Endodermal cell (in vitro differentiated cells): ENCODE data around the gene RRAS. TPM values are rescaled to one million over a fixed set of nuclear protein-coding genes. Genes with fewer than 3 reads are reported as not detected.
"Not testable (repeated sequence)": the region's sequence is repeated elsewhere in the genome, so short reads cannot be mapped to it uniquely, and the experiment has no call there.

Experiments
- DNase-seq: peaks from one replicate; pipeline ENCODE4 v3.0.0-alpha.2; 2017
- H3K27ac ChIP-seq: 2 replicates; pipeline ENCODE4 v1.5.1; 2013; ENCODE audit warnings: mild to moderate bottlenecking, low read depth, low read length, moderate library complexity
- H3K27me3 ChIP-seq: 2 replicates; pipeline ENCODE4 v1.6.1; 2013; ENCODE audit warnings: mild to moderate bottlenecking, low read length, moderate library complexity; ENCODE audit not compliant: insufficient read depth, control insufficient read depth, poor library complexity, severe bottlenecking
- H3K36me3 ChIP-seq: 2 replicates; pipeline ENCODE4 v1.7.0; 2013; ENCODE audit warnings: mild to moderate bottlenecking, low read length, moderate library complexity; ENCODE audit not compliant: control insufficient read depth, insufficient read depth
- H3K4me1 ChIP-seq: one replicate; pipeline ENCODE4 v1.7.0; 2013; ENCODE audit warnings: low read length; ENCODE audit not compliant: control insufficient read depth, insufficient read depth
- H3K4me3 ChIP-seq: 2 replicates; pipeline ENCODE4 v1.5.1; 2013; ENCODE audit warnings: mild to moderate bottlenecking, low read length, moderate library complexity
- H3K9ac ChIP-seq: 2 replicates; pipeline ENCODE4 v1.6.1; 2013; ENCODE audit warnings: mild to moderate bottlenecking, low read length, moderate library complexity; ENCODE audit not compliant: poor library complexity, severe bottlenecking; ENCODE audit errors: extremely low read depth
- H3K9me3 ChIP-seq: 2 replicates; pipeline ENCODE4 v1.6.1; 2013; ENCODE audit warnings: mild to moderate bottlenecking, low read length, moderate library complexity; ENCODE audit not compliant: control insufficient read depth
- H3K27ac Mint-ChIP-seq: 2 replicates; pipeline ENCODE4 v1.8.0; 2020; ENCODE audit warnings: mixed read lengths
- H3K27me3 Mint-ChIP-seq: 2 replicates; pipeline ENCODE4 v1.8.0; 2021; ENCODE audit warnings: mild to moderate bottlenecking, mixed read lengths; ENCODE audit not compliant: insufficient read depth
- H3K36me3 Mint-ChIP-seq: 2 replicates; pipeline ENCODE4 v1.8.0; 2020; ENCODE audit warnings: low read depth, mixed read lengths
- H3K4me1 Mint-ChIP-seq: 2 replicates; pipeline ENCODE4 v1.8.0; 2020; ENCODE audit warnings: mixed read lengths
- H3K4me3 Mint-ChIP-seq: 2 replicates; pipeline ENCODE4 v1.8.0; 2020; ENCODE audit warnings: mild to moderate bottlenecking, moderate library complexity, mixed read lengths
- H3K9me3 Mint-ChIP-seq: 2 replicates; pipeline ENCODE4 v1.8.0; 2020; ENCODE audit warnings: mild to moderate bottlenecking, mixed read lengths
- CTCF ChIP-seq: fragments of 200-600 bp; sonication (generic); conservative IDR thresholded peaks from 2 replicates; pipeline ENCODE4 v1.5.0; 2021; ENCODE audit warnings: antibody characterized with exemption, mild to moderate bottlenecking
- WGBS, 2 experiments: methylation state at CpG; one replicate each; pipeline versions ENCODE4 v1.1.5 to v1.1.7; 2013; ENCODE audit warnings: missing lambda C conversion rate in 2 of 2, mixed read lengths in 1 of 2; ENCODE audit not compliant: insufficient coverage in 1 of 2, insufficient read length in 1 of 2; 5-methylcytosine and 5-hydroxymethylcytosine counted together
- total RNA-seq, 2 donors: library from RNA; stranded (reverse); fragmentation: NEBNext Ultra II Directional in 1 of 2; extraction: Animal tissue kit (Norgen Biotek cat#: 25700) in 1 of 2; gene quantifications; 2 replicates in 1 of 2; 3 replicates in 1 of 2; pipeline ENCODE4 v1.2.1, GENCODE V29; 2021

Gene RRAS
- total RNA-seq, 2 donors from 2014 or later = 5.8 to 7.3 TPM

GRCh38 chr19:49629659-49630058 is 10.3 kb downstream of the RRAS start:
- Histone ChIP-seq H3K36me3 (peaks cover 36% of the 10 kb centered on the region), H3K4me1 (no peaks in the 10 kb centered on the region), H3K9me3 (no peaks in the 10 kb centered on the region), H3K9ac (no peak overlapping the region), H3K4me3 (no peak overlapping the region), H3K27ac (no peak overlapping the region), H3K27me3 (no peaks in the 10 kb centered on the region)
- Mint-ChIP-seq H3K4me3 (no peak overlapping the region), H3K9me3 (no peaks in the 10 kb centered on the region), H3K4me1 (no peaks in the 10 kb centered on the region), H3K36me3 (peaks cover 34% of the 10 kb centered on the region), H3K27me3 (no peaks in the 10 kb centered on the region), H3K27ac (no peak overlapping the region)
- no peak for DNase-seq
- WGBS, 2 experiments = 81 to 95% methylated on average over 8 to 9 of the region's 9 CpGs
- TF ChIP-seq CTCF = no peak

- Mint-ChIP-seq H3K27me3 (no peaks in the 10 kb centered on the region), H3K9me3 (no peaks in the 10 kb centered on the region), H3K4me3 (no peak overlapping the region), H3K4me1 (no peaks in the 10 kb centered on the region), H3K36me3 (peaks cover 57% of the 10 kb centered on the region), H3K27ac (no peak overlapping the region)
- Histone ChIP-seq H3K27ac (no peak overlapping the region), H3K4me1 (no peaks in the 10 kb centered on the region), H3K36me3 (peaks cover 59% of the 10 kb centered on the region), H3K9ac (no peak overlapping the region), H3K27me3 (no peaks in the 10 kb centered on the region), H3K9me3 (no peaks in the 10 kb centered on the region), H3K4me3 (no peak overlapping the region)
- TF ChIP-seq CTCF = no peak
- no peak for DNase-seq
- WGBS, 2 experiments = 98 to 100% methylated on average over 5 to 7 of the region's 11 CpGs
Measured at GRCh38 chr19:49626226-49626625, 13.7 kb downstream of the RRAS start.

- TF ChIP-seq CTCF = no peak
- Mint-ChIP-seq H3K4me3 (no peak overlapping the region), H3K4me1 (no peaks in the 10 kb centered on the region), H3K27ac (no peak overlapping the region), H3K9me3 (no peaks in the 10 kb centered on the region), H3K36me3 (peaks cover 60% of the 10 kb centered on the region), H3K27me3 (no peaks in the 10 kb centered on the region)
- H3K27me3 ChIP-seq = no peaks in the 10 kb centered on the region
- no peaks in the 10 kb centered on the region for H3K9me3 ChIP-seq
- no peak overlapping the region for H3K27ac ChIP-seq
- WGBS, 2 experiments = 93 to 100% methylated on average over 7 to 22 of the region's 27 CpGs
- no peak for DNase-seq
- peaks cover 62% of the 10 kb centered on the region for H3K36me3 ChIP-seq
- no peak overlapping the region for H3K9ac ChIP-seq
- H3K4me1 ChIP-seq = no peaks in the 10 kb centered on the region
- H3K4me3 ChIP-seq = no peak overlapping the region
Measured at GRCh38 chr19:49624967-49625910, 14.7 kb downstream of the RRAS start.

- not testable (repeated sequence) for H3K4me3 Mint-ChIP-seq, H3K4me3 ChIP-seq, H3K9me3 Mint-ChIP-seq, H3K9me3 ChIP-seq, H3K27ac Mint-ChIP-seq, H3K9ac ChIP-seq, H3K27me3 ChIP-seq, DNase-seq, H3K27me3 Mint-ChIP-seq, H3K27ac ChIP-seq, H3K4me1 ChIP-seq, H3K4me1 Mint-ChIP-seq
- 84 to 98% methylated on average over 13 of the region's 13 CpGs for WGBS, 2 experiments
- H3K36me3 ChIP-seq = peaks cover 76% of the 10 kb centered on the region
- H3K36me3 Mint-ChIP-seq = peaks cover 79% of the 10 kb centered on the region
Measured at GRCh38 chr19:49617860-49618259, 22.1 kb downstream of the RRAS start.
